ENCODE measurements around the gene SLC12A8. TPM values are rescaled to one million over a fixed set of nuclear protein-coding genes. Genes with fewer than 3 reads are reported as not detected.

Gene SLC12A8
- total and polyA plus RNA-seq, 2 of the 13 experiments (the other 11 are each of a cell fraction or from before 2014, with no cell fraction given): 0.44 to 0.71 TPM

GRCh38 chr3:125062904-125063618 is 149.5 kb downstream of the SLC12A8 start (continued):
- TF ChIP-seq ZBTB34 (CRISPR knock-in tag; IDR thresholded peaks at IDR 0.05) (peak; percentile 26; the same call in 1 of the 2 replicates), RBAK (CRISPR knock-in tag; IDR thresholded peaks at IDR 0.05) (peak; percentile 40; the same call in 1 of the 2 replicates), ZNF605 (CRISPR knock-in tag; IDR thresholded peaks at IDR 0.05) (peak; percentile 80), EP300 (IDR thresholded peaks at IDR 0.05; ENCODE audit: low read depth in 2 of 2, low read length in 2 of 2) (peak; percentile 87 to 91; a peak in 2 of 4 replicates), EP300 (CRISPR knock-in tag; IDR thresholded peaks at IDR 0.05; ENCODE audit: borderline replicate concordance) (peak; percentile 96; the same call in 1 of the 2 replicates), CCAR2 (optimal IDR thresholded peaks at IDR 0.05; ENCODE audit: low read depth, low read length) (no peak), KIAA2018 (CRISPR knock-in tag; IDR thresholded peaks at IDR 0.05; ENCODE audit: borderline replicate concordance) (no peak), MED1 (CRISPR knock-in tag; IDR thresholded peaks at IDR 0.05) (peak; percentile 85), ZNF414 (CRISPR knock-in tag; IDR thresholded peaks at IDR 0.05) (no peak), ZNF883 (CRISPR knock-in tag; IDR thresholded peaks at IDR 0.05; ENCODE audit: not compliant biosample characterization) (no peak), SKI (IDR thresholded peaks at IDR 0.05; ENCODE audit: partially characterized antibody) (peak; percentile 57), CEBPZ (IDR thresholded peaks at IDR 0.05; ENCODE audit: low read length) (no peak), XRCC5 (optimal IDR thresholded peaks at IDR 0.05; ENCODE audit: low read length) (peak; percentile 34), NR3C1 (CRISPR knock-in tag; IDR thresholded peaks at IDR 0.05) (no peak)

Data from HepG2 (cell line).